Upper lobe of left lung (tissue), 4 donors: Measurements from ENCODE around the gene AFF3.

ENCODE experiments used
- EP300 ChIP-seq, 4 donors: sonication (generic); formaldehyde crosslinking; IDR thresholded peaks; one replicate each; pipeline ENCODE4 v1.5.1; 2017; ENCODE audit warnings: antibody characterized with exemption in 4 of 4, control low read depth in 2 of 4
- POLR2A ChIP-seq, 4 donors: fragments of 450-650 bp; IDR thresholded peaks; one replicate each; pipeline ENCODE4 v1.5.1; 2016 to 2017; ENCODE audit warnings: antibody characterized with exemption in 4 of 4, mild to moderate bottlenecking in 2 of 4
- POLR2AphosphoS5 ChIP-seq, 2 donors: sonication (generic); formaldehyde crosslinking; IDR thresholded peaks; one replicate each; pipeline ENCODE4 v1.5.1; 2017; ENCODE audit warnings: antibody characterized with exemption in 2 of 2
- TF ChIP-seq, protein P1 (sequence below), 6 experiments: fragments of 450-650 bp in 4 of 6; fragments of 200-600 bp in 2 of 6; sonication (generic) in 2 of 6; IDR thresholded peaks; one replicate each; pipeline ENCODE4 v1.5.1; 2016 to 2019; ENCODE audit warnings: antibody characterized with exemption in 6 of 6

DNA sequence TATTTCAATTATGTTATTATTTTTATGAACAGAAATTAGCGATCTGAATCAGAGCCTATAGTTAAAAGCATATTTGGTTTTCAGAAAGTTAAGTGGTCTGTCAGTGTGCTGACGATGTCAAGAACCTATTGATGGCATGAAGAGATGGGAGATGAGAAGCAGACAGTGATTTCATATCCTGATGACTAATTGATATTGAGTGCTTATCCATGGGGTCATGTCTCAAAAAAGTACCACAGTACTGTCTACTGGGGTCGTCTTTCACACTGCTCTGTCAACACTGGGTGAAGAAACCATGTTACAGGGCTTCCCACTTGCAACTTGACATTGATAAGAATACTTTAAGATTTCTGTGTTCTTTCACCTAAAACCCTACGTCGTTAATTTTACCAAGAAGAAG lies 297.1 kb downstream of the AFF3 start:
- TF ChIP-seq, protein P1, sequence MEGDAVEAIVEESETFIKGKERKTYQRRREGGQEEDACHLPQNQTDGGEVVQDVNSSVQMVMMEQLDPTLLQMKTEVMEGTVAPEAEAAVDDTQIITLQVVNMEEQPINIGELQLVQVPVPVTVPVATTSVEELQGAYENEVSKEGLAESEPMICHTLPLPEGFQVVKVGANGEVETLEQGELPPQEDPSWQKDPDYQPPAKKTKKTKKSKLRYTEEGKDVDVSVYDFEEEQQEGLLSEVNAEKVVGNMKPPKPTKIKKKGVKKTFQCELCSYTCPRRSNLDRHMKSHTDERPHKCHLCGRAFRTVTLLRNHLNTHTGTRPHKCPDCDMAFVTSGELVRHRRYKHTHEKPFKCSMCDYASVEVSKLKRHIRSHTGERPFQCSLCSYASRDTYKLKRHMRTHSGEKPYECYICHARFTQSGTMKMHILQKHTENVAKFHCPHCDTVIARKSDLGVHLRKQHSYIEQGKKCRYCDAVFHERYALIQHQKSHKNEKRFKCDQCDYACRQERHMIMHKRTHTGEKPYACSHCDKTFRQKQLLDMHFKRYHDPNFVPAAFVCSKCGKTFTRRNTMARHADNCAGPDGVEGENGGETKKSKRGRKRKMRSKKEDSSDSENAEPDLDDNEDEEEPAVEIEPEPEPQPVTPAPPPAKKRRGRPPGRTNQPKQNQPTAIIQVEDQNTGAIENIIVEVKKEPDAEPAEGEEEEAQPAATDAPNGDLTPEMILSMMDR (IDR thresholded peaks at IDR 0.05) = no peak
- no peak for TF ChIP-seq EP300 (IDR thresholded peaks at IDR 0.05)
- no peak for TF ChIP-seq POLR2AphosphoS5 (IDR thresholded peaks at IDR 0.05)
- TF ChIP-seq POLR2A (IDR thresholded peaks at IDR 0.05) = no peak
